ENCODE data around the gene MCM3AP. TPM values are rescaled to one million over a fixed set of nuclear protein-coding genes. Genes with fewer than 3 reads are reported as not detected.

Gene MCM3AP
- total RNA-seq, 2 donors from 2014 or later, result 105 to 118 TPM

GRCh38 chr21:46269466-46269865 lies 15.9 kb downstream of the MCM3AP start:
- no peaks in the 10 kb centered on the region for H3K27me3 Mint-ChIP-seq
- no peaks in the 10 kb centered on the region for H3K4me1 Mint-ChIP-seq
- no peak overlapping the region for H3K4me3 Mint-ChIP-seq
- H3K9me3 Mint-ChIP-seq, result no peaks in the 10 kb centered on the region
- no peak for ATAC-seq (replicated peaks)
- H3K27ac Mint-ChIP-seq, result no peak overlapping the region
- H3K36me3 Mint-ChIP-seq (ENCODE audit: low read depth), result peaks cover 100% of the 10 kb centered on the region

GRCh38 chr21:46268371-46268770 lies 17.0 kb downstream of the MCM3AP start:
- Mint-ChIP-seq H3K27me3 (no peaks in the 10 kb centered on the region), H3K27ac (no peak overlapping the region), H3K36me3 (ENCODE audit: low read depth) (peaks cover 99% of the 10 kb centered on the region), H3K9me3 (no peaks in the 10 kb centered on the region), H3K4me3 (no peak overlapping the region), H3K4me1 (no peaks in the 10 kb centered on the region)
- ATAC-seq (replicated peaks), result no peak

GRCh38 chr21:46266946-46267345 lies 18.5 kb downstream of the MCM3AP start:
- Mint-ChIP-seq H3K27me3 (no peaks in the 10 kb centered on the region), H3K36me3 (ENCODE audit: low read depth) (peaks cover 98% of the 10 kb centered on the region), H3K9me3 (no peaks in the 10 kb centered on the region), H3K4me1 (no peaks in the 10 kb centered on the region), H3K27ac (no peak overlapping the region), H3K4me3 (no peak overlapping the region)
- no peak for ATAC-seq (replicated peaks)

GRCh38 chr21:46265736-46266525 lies 19.5 kb downstream of the MCM3AP start:
- Mint-ChIP-seq H3K27ac (no peak overlapping the region), H3K4me3 (no peak overlapping the region), H3K4me1 (no peaks in the 10 kb centered on the region), H3K36me3 (ENCODE audit: low read depth) (peaks cover 98% of the 10 kb centered on the region), H3K27me3 (no peaks in the 10 kb centered on the region), H3K9me3 (no peaks in the 10 kb centered on the region)
- no peak for ATAC-seq (replicated peaks)

GRCh38 chr21:46264690-46265144 lies 20.7 kb downstream of the MCM3AP start:
- H3K36me3 Mint-ChIP-seq (ENCODE audit: low read depth), result peaks cover 98% of the 10 kb centered on the region
- H3K27ac Mint-ChIP-seq, result no peak overlapping the region
- H3K27me3 Mint-ChIP-seq, result no peaks in the 10 kb centered on the region
- no peak for ATAC-seq (replicated peaks)
- H3K4me3 Mint-ChIP-seq, result no peak overlapping the region
- no peaks in the 10 kb centered on the region for H3K4me1 Mint-ChIP-seq
- H3K9me3 Mint-ChIP-seq, result no peaks in the 10 kb centered on the region

- H3K27ac Mint-ChIP-seq, result no peak overlapping the region
- H3K36me3 Mint-ChIP-seq (ENCODE audit: low read depth), result peaks cover 98% of the 10 kb centered on the region
- ATAC-seq (replicated peaks), result no peak
- no peak overlapping the region for H3K4me3 Mint-ChIP-seq
- H3K27me3 Mint-ChIP-seq, result no peaks in the 10 kb centered on the region
- no peaks in the 10 kb centered on the region for H3K4me1 Mint-ChIP-seq
- no peaks in the 10 kb centered on the region for H3K9me3 Mint-ChIP-seq
Measured at GRCh38 chr21:46264046-46264689, 21.2 kb downstream of the MCM3AP start.

- no peaks in the 10 kb centered on the region for H3K27me3 Mint-ChIP-seq
- peaks cover 100% of the 10 kb centered on the region for H3K36me3 Mint-ChIP-seq (ENCODE audit: low read depth)
- ATAC-seq (replicated peaks), result no peak
- H3K4me1 Mint-ChIP-seq, result peaks cover 20% of the 10 kb centered on the region
- no peaks in the 10 kb centered on the region for H3K9me3 Mint-ChIP-seq
- no peak overlapping the region for H3K27ac Mint-ChIP-seq
- H3K4me3 Mint-ChIP-seq, result no peak overlapping the region
Measured at GRCh38 chr21:46256501-46256994, 28.9 kb downstream of the MCM3AP start.

- ATAC-seq (replicated peaks), result no peak
- Mint-ChIP-seq H3K27ac (no peak overlapping the region), H3K36me3 (ENCODE audit: low read depth) (peaks cover 100% of the 10 kb centered on the region), H3K27me3 (no peaks in the 10 kb centered on the region), H3K4me1 (peaks cover 20% of the 10 kb centered on the region), H3K9me3 (no peaks in the 10 kb centered on the region), H3K4me3 (no peak overlapping the region)
Measured at GRCh38 chr21:46255758-46256337, 29.6 kb downstream of the MCM3AP start.

- no peak overlapping the region for H3K4me3 Mint-ChIP-seq
- peaks cover 100% of the 10 kb centered on the region for H3K36me3 Mint-ChIP-seq (ENCODE audit: low read depth)
- no peaks in the 10 kb centered on the region for H3K9me3 Mint-ChIP-seq
- H3K27ac Mint-ChIP-seq, result peak overlapping the region; percentile 89
- H3K4me1 Mint-ChIP-seq, result peaks cover 20% of the 10 kb centered on the region
- H3K27me3 Mint-ChIP-seq, result no peaks in the 10 kb centered on the region
- ATAC-seq (replicated peaks), result no peak
Measured at GRCh38 chr21:46255166-46255565, 30.2 kb downstream of the MCM3AP start.

GRCh38 chr21:46254208-46254975 lies 31.0 kb downstream of the MCM3AP start:
- peak; percentile 45 for ATAC-seq (replicated peaks)
- Mint-ChIP-seq H3K27ac (peak overlapping the region; percentile 89), H3K36me3 (ENCODE audit: low read depth) (peaks cover 100% of the 10 kb centered on the region), H3K27me3 (no peaks in the 10 kb centered on the region), H3K9me3 (no peaks in the 10 kb centered on the region), H3K4me1 (peaks cover 20% of the 10 kb centered on the region), H3K4me3 (peak overlapping the region; percentile 48)

GRCh38 chr21:46253610-46254124 lies 31.7 kb downstream of the MCM3AP start:
- peak; percentile 92 for ATAC-seq (replicated peaks)
- Mint-ChIP-seq H3K27me3 (no peaks in the 10 kb centered on the region), H3K9me3 (no peaks in the 10 kb centered on the region), H3K4me1 (peaks cover 20% of the 10 kb centered on the region), H3K4me3 (peak overlapping the region; percentile 48), H3K36me3 (ENCODE audit: low read depth) (peaks cover 100% of the 10 kb centered on the region), H3K27ac (peak overlapping the region; percentile 89)

- no peaks in the 10 kb centered on the region for H3K9me3 Mint-ChIP-seq
- ATAC-seq (replicated peaks), result no peak
- H3K4me1 Mint-ChIP-seq, result peaks cover 20% of the 10 kb centered on the region
- no peak overlapping the region for H3K27ac Mint-ChIP-seq
- peaks cover 100% of the 10 kb centered on the region for H3K36me3 Mint-ChIP-seq (ENCODE audit: low read depth)
- H3K4me3 Mint-ChIP-seq, result no peak overlapping the region
- no peaks in the 10 kb centered on the region for H3K27me3 Mint-ChIP-seq
Measured at GRCh38 chr21:46252840-46253239, 32.6 kb downstream of the MCM3AP start.

GRCh38 chr21:46250146-46250725 lies 35.2 kb downstream of the MCM3AP start:
- Mint-ChIP-seq H3K9me3 (no peaks in the 10 kb centered on the region), H3K4me3 (no peak overlapping the region), H3K4me1 (peaks cover 19% of the 10 kb centered on the region), H3K36me3 (ENCODE audit: low read depth) (peaks cover 94% of the 10 kb centered on the region), H3K27me3 (no peaks in the 10 kb centered on the region), H3K27ac (peak overlapping the region; percentile 68)
- ATAC-seq (replicated peaks), result no peak

- Mint-ChIP-seq H3K4me1 (peaks cover 5% of the 10 kb centered on the region), H3K36me3 (ENCODE audit: low read depth) (peaks cover 94% of the 10 kb centered on the region), H3K4me3 (no peak overlapping the region), H3K27me3 (no peaks in the 10 kb centered on the region), H3K9me3 (no peaks in the 10 kb centered on the region), H3K27ac (peak overlapping the region; percentile 56)
- ATAC-seq (replicated peaks), result no peak
Measured at GRCh38 chr21:46248827-46249226, 36.6 kb downstream of the MCM3AP start.
